ENCODE results near the gene FBXO41. TPM values are rescaled to one million over a fixed set of nuclear protein-coding genes. Genes with fewer than 3 reads are reported as not detected.

The FBXO41 gene
- total RNA-seq, 2 donors from 2014 or later = 2.4 to 2.5 TPM

- Histone ChIP-seq H3K9me3 (no peaks in the 10 kb centered on the region), H3K27me3 (no peaks in the 10 kb centered on the region), H3K9ac (ENCODE audit: low read depth in 2 of 2, low read length in 2 of 2) (no peak overlapping the region), H3K4me3 (no peak overlapping the region), H3K4me1 (no peaks in the 10 kb centered on the region), H3K27ac (no peak overlapping the region), H3K36me3 (no peaks in the 10 kb centered on the region)
- DNase-seq = no peak
- intact Hi-C loops (cut with DNase I) = no loop called here
- no peak for TF ChIP-seq CTCF (IDR thresholded peaks at IDR 0.05)
These were observed 30.2 kb upstream of the FBXO41 start for GRCh38 chr2:73314441-73314840.

GRCh38 chr2:73307720-73308119 lies 23.4 kb upstream of the FBXO41 start:
- H3K9ac ChIP-seq (ENCODE audit: low read depth in 2 of 2, low read length in 2 of 2) = no peak overlapping the region
- no peak overlapping the region for H3K4me3 ChIP-seq
- no peak for TF ChIP-seq CTCF (IDR thresholded peaks at IDR 0.05)
- no peaks in the 10 kb centered on the region for H3K9me3 ChIP-seq
- H3K36me3 ChIP-seq = no peaks in the 10 kb centered on the region
- H3K27me3 ChIP-seq = no peaks in the 10 kb centered on the region
- intact Hi-C loops (cut with DNase I) = no loop called here
- no peak for DNase-seq
- no peaks in the 10 kb centered on the region for H3K4me1 ChIP-seq
- no peak overlapping the region for H3K27ac ChIP-seq

- no peaks in the 10 kb centered on the region for H3K36me3 ChIP-seq
- no peaks in the 10 kb centered on the region for H3K27me3 ChIP-seq
- H3K4me1 ChIP-seq = no peaks in the 10 kb centered on the region
- H3K9ac ChIP-seq (ENCODE audit: low read depth in 2 of 2, low read length in 2 of 2) = no peak overlapping the region
- no peaks in the 10 kb centered on the region for H3K9me3 ChIP-seq
- no peak for TF ChIP-seq CTCF (IDR thresholded peaks at IDR 0.05)
- H3K4me3 ChIP-seq = no peak overlapping the region
- DNase-seq = no peak
- no peak overlapping the region for H3K27ac ChIP-seq
- intact Hi-C loops (cut with DNase I) = no loop called here
These were observed 17.4 kb upstream of the FBXO41 start for GRCh38 chr2:73301636-73302035.

- no peaks in the 10 kb centered on the region for H3K9me3 ChIP-seq
These were observed 16.6 kb upstream of the FBXO41 start for GRCh38 chr2:73300926-73301325.

GRCh38 chr2:73297586-73297985 lies 13.3 kb upstream of the FBXO41 start:
- no peak for TF ChIP-seq CTCF (IDR thresholded peaks at IDR 0.05)
- Histone ChIP-seq H3K27me3 (peaks cover 37% of the 10 kb centered on the region), H3K9ac (ENCODE audit: low read depth in 2 of 2, low read length in 2 of 2) (no peak overlapping the region), H3K4me3 (no peak overlapping the region), H3K4me1 (no peaks in the 10 kb centered on the region), H3K36me3 (no peaks in the 10 kb centered on the region), H3K9me3 (no peaks in the 10 kb centered on the region), H3K27ac (no peak overlapping the region)
- DNase-seq = no peak
- intact Hi-C loops (cut with DNase I) = no loop called here

More at GRCh38 chr2:73300926-73301325, 16.6 kb upstream of the FBXO41 start:
- intact Hi-C loops (cut with DNase I) = no loop called here
- H3K27ac ChIP-seq = no peak overlapping the region
- DNase-seq = no peak
- no peak overlapping the region for H3K4me3 ChIP-seq
- H3K9ac ChIP-seq (ENCODE audit: low read depth in 2 of 2, low read length in 2 of 2) = no peak overlapping the region
- no peaks in the 10 kb centered on the region for H3K36me3 ChIP-seq
- H3K27me3 ChIP-seq = peaks cover 4% of the 10 kb centered on the region
- TF ChIP-seq CTCF (IDR thresholded peaks at IDR 0.05) = no peak
- H3K4me1 ChIP-seq = no peaks in the 10 kb centered on the region

- no peak for DNase-seq
- H3K27me3 ChIP-seq = peaks cover 42% of the 10 kb centered on the region
- intact Hi-C loops (cut with DNase I) = no loop called here
These were observed 12.9 kb upstream of the FBXO41 start for GRCh38 chr2:73297151-73297559.

More at GRCh38 chr2:73297151-73297559, 12.9 kb upstream of the FBXO41 start:
- no peaks in the 10 kb centered on the region for H3K4me1 ChIP-seq
- no peak overlapping the region for H3K4me3 ChIP-seq
- TF ChIP-seq CTCF (IDR thresholded peaks at IDR 0.05) = no peak
- no peak overlapping the region for H3K27ac ChIP-seq
- H3K9ac ChIP-seq (ENCODE audit: low read depth in 2 of 2, low read length in 2 of 2) = no peak overlapping the region
- no peaks in the 10 kb centered on the region for H3K36me3 ChIP-seq
- no peaks in the 10 kb centered on the region for H3K9me3 ChIP-seq
